Upper lobe of left lung (tissue), 6 donors: Measurements from ENCODE around the gene CLCN1. TPM values are rescaled to one million over a fixed set of nuclear protein-coding genes. Genes with fewer than 3 reads are reported as not detected.

ENCODE experiments used
- ATAC-seq, 2 donors: fragments of 200-7000 bp; cut with Tn5 transposase; one replicate each; pipeline ENCODE4 v1.9.1; 2022; ENCODE audit warnings: mild to moderate bottlenecking in 2 of 2, moderate library complexity in 2 of 2; ENCODE audit not compliant: low FRiP score in 2 of 2
- DNase-seq, 2 donors: peaks; one replicate each; pipeline ENCODE4 v3.0.0-alpha.2; 2019 to 2020
- H3K27ac ChIP-seq, 4 donors: fragments of 200-600 bp; sonication (generic); one replicate each; pipeline ENCODE4 v1.5.1; 2016 to 2019
- H3K27me3 ChIP-seq, 4 donors: fragments of 200-600 bp; sonication (generic); one replicate each; pipeline ENCODE4 v1.5.1; 2017 to 2019
- H3K36me3 ChIP-seq, 4 donors: fragments of 200-600 bp; sonication (generic); one replicate each; pipeline ENCODE4 v1.5.1; 2016 to 2019
- H3K4me1 ChIP-seq, 4 donors: fragments of 200-600 bp; sonication (generic); one replicate each; pipeline ENCODE4 v1.5.1; 2018 to 2019
- H3K4me3 ChIP-seq, 4 donors: fragments of 200-600 bp; sonication (generic); one replicate each; pipeline ENCODE4 v1.5.1; 2017 to 2019; ENCODE audit warnings: mild to moderate bottlenecking in 2 of 4, moderate library complexity in 1 of 4
- H3K9me3 ChIP-seq, 4 donors: fragments of 200-600 bp; sonication (generic); one replicate each; pipeline ENCODE4 v1.5.1; 2018 to 2019
- EP300 ChIP-seq, 4 donors: sonication (generic); formaldehyde crosslinking; IDR thresholded peaks; one replicate each; pipeline ENCODE4 v1.5.1; 2017; ENCODE audit warnings: antibody characterized with exemption in 4 of 4, control low read depth in 2 of 4
- POLR2A ChIP-seq, 4 donors: fragments of 450-650 bp; IDR thresholded peaks; one replicate each; pipeline ENCODE4 v1.5.1; 2016 to 2017; ENCODE audit warnings: antibody characterized with exemption in 4 of 4, mild to moderate bottlenecking in 2 of 4
- POLR2AphosphoS5 ChIP-seq, 2 donors: sonication (generic); formaldehyde crosslinking; IDR thresholded peaks; one replicate each; pipeline ENCODE4 v1.5.1; 2017; ENCODE audit warnings: antibody characterized with exemption in 2 of 2
- WGBS, 2 donors: methylation state at CpG; one replicate each; pipeline ENCODE4 v1.1.5; 2017 to 2018; 5-methylcytosine and 5-hydroxymethylcytosine counted together
- total RNA-seq, 6 donors: library from RNA; depleted of rRNA in 4 of 6; stranded (reverse); fragments of >200 nt in 4 of 6; gene quantifications; one replicate each; pipeline versions ENCODE4 v1.1.0 to v1.2.1, GENCODE V29; 2016 to 2021
- TF ChIP-seq, protein P1 (sequence below), 6 experiments: fragments of 450-650 bp in 4 of 6; fragments of 200-600 bp in 2 of 6; sonication (generic) in 2 of 6; IDR thresholded peaks; one replicate each; pipeline ENCODE4 v1.5.1; 2016 to 2019; ENCODE audit warnings: antibody characterized with exemption in 6 of 6
- donor health status: DM: no; HTN: no; CAD: no; lungs with moderate emphysema.
- donor health status: DM: no; HTN: yes; CAD: no; lungs with severe emphysema.

Gene CLCN1
- total RNA-seq, 6 donors from 2014 or later: 0.10 TPM; not detected in 5

DNA sequence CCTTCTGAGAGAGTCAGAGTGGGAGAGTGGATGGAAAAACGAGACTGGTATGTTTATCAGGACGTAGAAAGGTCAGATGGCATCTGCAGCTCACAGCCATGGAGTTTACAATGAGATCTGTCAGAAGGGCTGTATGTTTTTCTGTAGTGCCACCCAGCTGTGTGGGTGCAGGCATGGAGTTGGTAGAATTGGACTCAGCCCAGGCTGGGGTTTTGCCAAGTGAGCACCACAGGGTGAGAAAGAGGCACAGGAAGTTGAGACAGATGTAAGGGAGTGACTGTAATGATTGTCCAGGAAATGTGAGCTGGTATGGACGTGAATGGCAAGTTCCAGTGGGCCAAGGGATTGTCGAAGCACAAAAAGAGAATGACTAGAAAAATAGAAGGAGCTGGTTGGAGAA is 56.2 kb downstream of the CLCN1 start:
- 31 to 42% methylated on average over 4 of the region's 4 CpGs for WGBS, 2 donors
- no peaks in the 10 kb centered on the region for H3K36me3 ChIP-seq
- ATAC-seq: peak in 1 of 2 donors; percentile 68
- DNase-seq: peak in 1 of 2 donors; percentile 76
- no peaks in the 10 kb centered on the region for H3K9me3 ChIP-seq
- no peaks in the 10 kb centered on the region for H3K27me3 ChIP-seq
- no peak for TF ChIP-seq POLR2AphosphoS5 (IDR thresholded peaks at IDR 0.05)
- TF ChIP-seq, protein P1, sequence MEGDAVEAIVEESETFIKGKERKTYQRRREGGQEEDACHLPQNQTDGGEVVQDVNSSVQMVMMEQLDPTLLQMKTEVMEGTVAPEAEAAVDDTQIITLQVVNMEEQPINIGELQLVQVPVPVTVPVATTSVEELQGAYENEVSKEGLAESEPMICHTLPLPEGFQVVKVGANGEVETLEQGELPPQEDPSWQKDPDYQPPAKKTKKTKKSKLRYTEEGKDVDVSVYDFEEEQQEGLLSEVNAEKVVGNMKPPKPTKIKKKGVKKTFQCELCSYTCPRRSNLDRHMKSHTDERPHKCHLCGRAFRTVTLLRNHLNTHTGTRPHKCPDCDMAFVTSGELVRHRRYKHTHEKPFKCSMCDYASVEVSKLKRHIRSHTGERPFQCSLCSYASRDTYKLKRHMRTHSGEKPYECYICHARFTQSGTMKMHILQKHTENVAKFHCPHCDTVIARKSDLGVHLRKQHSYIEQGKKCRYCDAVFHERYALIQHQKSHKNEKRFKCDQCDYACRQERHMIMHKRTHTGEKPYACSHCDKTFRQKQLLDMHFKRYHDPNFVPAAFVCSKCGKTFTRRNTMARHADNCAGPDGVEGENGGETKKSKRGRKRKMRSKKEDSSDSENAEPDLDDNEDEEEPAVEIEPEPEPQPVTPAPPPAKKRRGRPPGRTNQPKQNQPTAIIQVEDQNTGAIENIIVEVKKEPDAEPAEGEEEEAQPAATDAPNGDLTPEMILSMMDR (IDR thresholded peaks at IDR 0.05): peak in 1 of 6 experiments; percentile 26
- H3K4me3 ChIP-seq: no peak overlapping the region
- peak overlapping the region in 1 of 4 donors; percentile 56 for H3K27ac ChIP-seq
- H3K4me1 ChIP-seq: peaks cover 6 to 31% (median 25%) of the 10 kb centered on the region in 4 donors

DNA sequence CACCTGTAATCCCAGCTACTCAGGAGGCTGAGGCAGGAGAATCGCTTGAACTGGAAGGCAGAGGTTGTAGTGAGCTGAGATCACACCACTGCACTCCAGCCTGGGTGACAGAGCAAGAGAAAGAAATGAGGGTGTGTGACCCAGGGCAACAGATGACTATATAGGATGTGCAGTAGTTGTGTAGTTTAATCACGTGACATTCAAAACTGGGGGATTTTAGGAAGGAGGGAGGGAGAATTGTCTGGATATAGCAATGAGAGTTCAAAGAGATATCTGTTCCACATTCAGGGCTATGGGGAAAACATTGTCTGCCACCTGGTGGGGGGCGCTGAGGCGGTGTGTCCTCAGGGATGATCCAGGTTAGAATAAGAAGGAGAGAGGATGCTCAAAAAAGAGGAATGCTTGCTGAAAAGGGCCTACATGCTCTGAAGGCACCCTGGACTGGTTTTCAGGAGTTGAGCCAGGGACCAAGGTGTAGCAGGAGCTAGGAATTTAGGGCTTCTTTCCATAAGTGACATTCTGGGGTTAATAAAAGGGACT is 57.4 kb downstream of the CLCN1 start:
- peaks cover 10 to 42% (median 27%) of the 10 kb centered on the region in 4 donors for H3K4me1 ChIP-seq
- 86 to 93% methylated on average over 4 of the region's 4 CpGs for WGBS, 2 donors

DNA sequence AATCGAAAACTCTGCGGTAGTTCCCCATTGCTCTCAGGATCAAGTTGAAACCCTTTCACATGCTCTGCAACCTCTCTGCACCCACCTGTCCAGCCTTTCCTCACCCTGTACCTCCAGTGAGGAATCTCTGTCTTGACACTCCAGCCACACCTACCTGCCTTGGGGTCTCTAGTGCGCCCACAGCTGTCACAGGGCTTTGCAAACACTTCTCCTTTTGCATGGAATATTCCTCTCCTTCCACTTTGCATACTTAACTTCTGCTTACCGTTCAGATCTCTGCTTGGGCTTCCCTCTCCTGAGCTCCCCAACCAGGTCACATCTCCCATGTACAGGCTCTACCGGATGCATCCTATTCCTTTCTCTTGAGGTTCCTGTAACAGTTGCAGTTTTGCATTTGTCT is 58.6 kb downstream of the CLCN1 start:
- 63 to 77% methylated on average over 5 of the region's 5 CpGs for WGBS, 2 donors
- no peaks in the 10 kb centered on the region for H3K9me3 ChIP-seq
- H3K4me1 ChIP-seq: peaks cover 17 to 53% (median 35%) of the 10 kb centered on the region in 4 donors
- H3K36me3 ChIP-seq: no peaks in the 10 kb centered on the region
- no peaks in the 10 kb centered on the region for H3K27me3 ChIP-seq
- no peak overlapping the region for H3K4me3 ChIP-seq
- ATAC-seq (peak in 1 of 2 donors; percentile 48), DNase-seq (no peak)
- TF ChIP-seq, protein P1 (IDR thresholded peaks at IDR 0.05): no peak
- TF ChIP-seq POLR2AphosphoS5 (IDR thresholded peaks at IDR 0.05): no peak
- TF ChIP-seq EP300 (IDR thresholded peaks at IDR 0.05): no peak
- no peak for TF ChIP-seq POLR2A (IDR thresholded peaks at IDR 0.05)
- H3K27ac ChIP-seq: peak overlapping the region; percentile 23 to 81 (median 80)

More for the DNA sequence above, 57.4 kb downstream of the CLCN1 start:
- H3K27me3 ChIP-seq: no peaks in the 10 kb centered on the region
- H3K9me3 ChIP-seq: no peaks in the 10 kb centered on the region
- H3K27ac ChIP-seq: no peak overlapping the region
- no peaks in the 10 kb centered on the region for H3K36me3 ChIP-seq
- no peak for DNase-seq
- H3K4me3 ChIP-seq: no peak overlapping the region
- ATAC-seq: no peak
- TF ChIP-seq POLR2AphosphoS5 (IDR thresholded peaks at IDR 0.05) (no peak), POLR2A (IDR thresholded peaks at IDR 0.05) (no peak), EP300 (IDR thresholded peaks at IDR 0.05) (no peak)
- TF ChIP-seq, protein P1 (IDR thresholded peaks at IDR 0.05): no peak

DNA sequence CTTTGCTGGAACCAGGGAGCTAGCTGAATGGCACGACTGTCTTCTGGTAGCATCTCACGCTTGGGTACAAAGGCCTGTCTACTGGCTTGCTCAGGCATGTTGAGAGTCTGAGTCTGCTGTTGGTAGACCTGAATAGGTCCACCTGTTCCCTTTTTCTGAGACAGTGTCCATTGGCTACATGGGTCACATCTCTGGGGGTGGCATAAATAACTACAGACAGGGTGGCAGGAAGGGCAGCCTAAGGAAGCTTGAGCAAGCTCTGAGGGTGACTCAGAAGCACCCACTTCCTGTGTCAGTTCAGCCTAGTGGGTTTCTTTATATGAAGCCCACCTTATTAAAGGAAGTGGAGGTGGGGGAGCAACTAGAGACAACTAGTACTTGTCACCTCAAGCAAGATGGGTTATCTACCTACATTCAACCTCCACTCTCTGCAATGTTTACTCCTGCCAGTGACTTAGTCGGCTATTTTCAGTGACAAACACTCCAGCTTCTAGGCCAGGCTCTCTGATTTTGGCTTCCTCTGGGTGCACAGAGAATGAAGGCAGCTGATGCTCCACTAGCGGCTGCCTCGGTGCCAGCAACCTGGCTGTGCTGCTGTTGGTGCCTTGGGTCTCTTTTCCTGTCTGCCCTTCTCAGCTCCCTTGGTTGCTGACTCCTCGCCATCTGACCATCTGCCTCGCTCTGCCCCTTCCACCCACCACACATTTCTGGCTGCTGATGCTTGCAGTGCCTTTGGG is 59.6 kb downstream of the CLCN1 start:
- TF ChIP-seq, protein P1 (IDR thresholded peaks at IDR 0.05): no peak
- TF ChIP-seq POLR2AphosphoS5 (IDR thresholded peaks at IDR 0.05): peak in 1 of 2 donors; percentile 43
- peak in 1 of 2 donors; percentile 77 for DNase-seq
- Histone ChIP-seq H3K36me3 (no peaks in the 10 kb centered on the region), H3K27ac (peak overlapping the region; percentile 63 to 81 (median 80)), H3K4me1 (peaks cover 21 to 58% (median 39%) of the 10 kb centered on the region in 4 donors), H3K4me3 (no peak overlapping the region), H3K27me3 (no peaks in the 10 kb centered on the region), H3K9me3 (no peaks in the 10 kb centered on the region)
- 53 to 63% methylated on average over 5 to 7 of the region's 7 CpGs for WGBS, 2 donors
- peak; percentile 36 to 56 for ATAC-seq
